ENCODE measurements around the gene MIPOL1. TPM values are rescaled to one million over a fixed set of nuclear protein-coding genes. Genes with fewer than 3 reads are reported as not detected.
"Not testable (repeated sequence)": the region's sequence is repeated elsewhere in the genome, so short reads cannot be mapped to it uniquely, and the experiment has no call there.

MIPOL1 gene
- total and polyA plus RNA-seq, 2 donors from 2014 or later: 4.4 to 14.8 TPM

GRCh38 chr14:37234222-37234621 lies 36.5 kb downstream of the MIPOL1 start:
- intact Hi-C loops (cut with DNase I): no loop called here
- Histone ChIP-seq H3K27ac (ENCODE audit: low read depth in 2 of 2, low read length in 2 of 2) (no peak overlapping the region), H3K4me3 (ENCODE audit: low read length in 3 of 3) (no peak overlapping the region), H3K36me3 (ENCODE audit: control insufficient read depth in 2 of 3, insufficient read depth in 3 of 3, low read length in 3 of 3) (no peaks in the 10 kb centered on the region), H3K9ac (ENCODE audit: low read length in 3 of 3) (no peak overlapping the region), H3K4me1 (ENCODE audit: control insufficient read depth in 2 of 3, insufficient read depth in 2 of 3, low read depth in 1 of 3, low read length in 3 of 3) (no peaks in the 10 kb centered on the region), H3K9me3 (ENCODE audit: control insufficient read depth in 2 of 3, insufficient read depth in 1 of 3, low read length in 3 of 3) (no peaks in the 10 kb centered on the region), H3K27me3 (ENCODE audit: control insufficient read depth, insufficient read depth, low read length) (no peaks in the 10 kb centered on the region)
- FAIRE-seq (no peak), DNase-seq (no peak)
- TF ChIP-seq CTCF (IDR thresholded peaks at IDR 0.05; ENCODE audit: borderline replicate concordance, extremely low read depth, insufficient read depth): no peak

- H3K27me3 ChIP-seq (ENCODE audit: control insufficient read depth, insufficient read depth, low read length); intact Hi-C loops (cut with DNase I); DNase-seq; FAIRE-seq; H3K4me3 ChIP-seq (ENCODE audit: low read length in 3 of 3); H3K36me3 ChIP-seq (ENCODE audit: control insufficient read depth in 2 of 3, insufficient read depth in 3 of 3, low read length in 3 of 3); H3K27ac ChIP-seq (ENCODE audit: low read depth in 2 of 2, low read length in 2 of 2); H3K9ac ChIP-seq (ENCODE audit: low read length in 3 of 3); H3K4me1 ChIP-seq (ENCODE audit: control insufficient read depth in 2 of 3, insufficient read depth in 2 of 3, low read depth in 1 of 3, low read length in 3 of 3); H3K9me3 ChIP-seq (ENCODE audit: control insufficient read depth in 2 of 3, insufficient read depth in 1 of 3, low read length in 3 of 3): not testable (repeated sequence)
Measured at GRCh38 chr14:37236044-37236443, 38.3 kb downstream of the MIPOL1 start.

GRCh38 chr14:37237094-37237493 lies 39.4 kb downstream of the MIPOL1 start:
- DNase-seq (no peak), FAIRE-seq (no peak)
- no peak for TF ChIP-seq CTCF (IDR thresholded peaks at IDR 0.05; ENCODE audit: borderline replicate concordance, extremely low read depth, insufficient read depth)
- no peaks in the 10 kb centered on the region for H3K9me3 ChIP-seq (ENCODE audit: control insufficient read depth in 2 of 3, insufficient read depth in 1 of 3, low read length in 3 of 3)
- H3K9ac ChIP-seq (ENCODE audit: low read length in 3 of 3): no peak overlapping the region
- no peaks in the 10 kb centered on the region for H3K36me3 ChIP-seq (ENCODE audit: control insufficient read depth in 2 of 3, insufficient read depth in 3 of 3, low read length in 3 of 3)
- no peaks in the 10 kb centered on the region for H3K4me1 ChIP-seq (ENCODE audit: control insufficient read depth in 2 of 3, insufficient read depth in 2 of 3, low read depth in 1 of 3, low read length in 3 of 3)
- no peaks in the 10 kb centered on the region for H3K27me3 ChIP-seq (ENCODE audit: control insufficient read depth, insufficient read depth, low read length)
- intact Hi-C loops (cut with DNase I): no loop called here
- no peak overlapping the region for H3K4me3 ChIP-seq (ENCODE audit: low read length in 3 of 3)
- no peak overlapping the region for H3K27ac ChIP-seq (ENCODE audit: low read depth in 2 of 2, low read length in 2 of 2)

- Histone ChIP-seq H3K27ac (ENCODE audit: low read depth in 2 of 2, low read length in 2 of 2) (no peak overlapping the region), H3K9me3 (ENCODE audit: control insufficient read depth in 2 of 3, insufficient read depth in 1 of 3, low read length in 3 of 3) (no peaks in the 10 kb centered on the region), H3K4me3 (ENCODE audit: low read length in 3 of 3) (no peak overlapping the region), H3K9ac (ENCODE audit: low read length in 3 of 3) (no peak overlapping the region), H3K36me3 (ENCODE audit: control insufficient read depth in 2 of 3, insufficient read depth in 3 of 3, low read length in 3 of 3) (no peaks in the 10 kb centered on the region), H3K27me3 (ENCODE audit: control insufficient read depth, insufficient read depth, low read length) (no peaks in the 10 kb centered on the region), H3K4me1 (ENCODE audit: control insufficient read depth in 2 of 3, insufficient read depth in 2 of 3, low read depth in 1 of 3, low read length in 3 of 3) (no peaks in the 10 kb centered on the region)
- no peak for DNase-seq
- no peak for FAIRE-seq
- no peak for TF ChIP-seq CTCF (IDR thresholded peaks at IDR 0.05; ENCODE audit: borderline replicate concordance, extremely low read depth, insufficient read depth)
- intact Hi-C loops (cut with DNase I): no loop called here
Measured at GRCh38 chr14:37237735-37238200, 40.0 kb downstream of the MIPOL1 start.
